SK-N-MC (cell line): ENCODE data around the gene GRAP2.

Source experiments
- EZH2 ChIP-seq: fragments of 200-600 bp; sonication (generic); IDR thresholded peaks from one replicate; pipeline ENCODE4 v1.6.1; 2017; ENCODE audit warnings: antibody characterized with exemption
- POLR2AphosphoS5 ChIP-seq: IDR thresholded peaks from 2 replicates; pipeline ENCODE4 v1.6.1; 2012; ENCODE audit warnings: mild to moderate bottlenecking, low read depth, low read length, borderline replicate concordance

- TF ChIP-seq POLR2AphosphoS5 (no peak), EZH2 (no peak)
These were observed 22.8 kb downstream of the GRAP2 start for GRCh38 chr22:39923696-39924095.
